Stimulated activated CD8-positive, alpha-beta memory T cell treated with anti-CD3 and anti-CD28 coated beads, Interleukin-2, amount 100 ng/mL, for 1 hour (primary cell): Measurements from ENCODE around the gene PDE4A.
"Not testable (repeated sequence)": the region's sequence is repeated elsewhere in the genome, so short reads cannot be mapped to it uniquely, and the experiment has no call there.

Source experiments
- DNase-seq, 2 donors: peaks; one replicate each; pipeline ENCODE4 v3.0.0-alpha.2; 2020; ENCODE audit warnings: low read depth in 2 of 2

Gene PDE4A

GRCh38 chr19:10424011-10424637 lies 3.8 kb downstream of the PDE4A start:
- no peak for DNase-seq

GRCh38 chr19:10427169-10427568 lies 6.8 kb downstream of the PDE4A start:
- DNase-seq = no peak

GRCh38 chr19:10428996-10429381 lies 8.7 kb downstream of the PDE4A start:
- no peak for DNase-seq

GRCh38 chr19:10430505-10431253 lies 10.3 kb downstream of the PDE4A start:
- DNase-seq = no peak

- no peak for DNase-seq
Observed at GRCh38 chr19:10431254-10431942, 11.1 kb downstream of the PDE4A start.

- DNase-seq = peak in 1 of 2 donors; percentile 52
Observed at GRCh38 chr19:10431943-10432735, 11.8 kb downstream of the PDE4A start.

- DNase-seq = no peak
Observed at GRCh38 chr19:10432736-10433130, 12.4 kb downstream of the PDE4A start.

GRCh38 chr19:10433131-10433536 lies 12.8 kb downstream of the PDE4A start:
- no peak for DNase-seq

GRCh38 chr19:10439588-10439987 lies 19.2 kb downstream of the PDE4A start:
- no peak for DNase-seq

GRCh38 chr19:10442698-10443097 lies 22.4 kb downstream of the PDE4A start:
- no peak for DNase-seq

- DNase-seq = no peak
Observed at GRCh38 chr19:10449037-10449436, 28.7 kb downstream of the PDE4A start.

GRCh38 chr19:10450191-10450852 lies 30.0 kb downstream of the PDE4A start:
- DNase-seq = no peak

GRCh38 chr19:10450853-10451609 lies 30.7 kb downstream of the PDE4A start:
- no peak for DNase-seq

- no peak for DNase-seq
Observed at GRCh38 chr19:10452726-10453618, 32.6 kb downstream of the PDE4A start.

- DNase-seq = no peak
Observed at GRCh38 chr19:10453852-10454251, 33.5 kb downstream of the PDE4A start.

GRCh38 chr19:10454267-10454666 lies 33.9 kb downstream of the PDE4A start:
- no peak for DNase-seq

GRCh38 chr19:10458733-10459132 lies 38.4 kb downstream of the PDE4A start:
- DNase-seq = not testable (repeated sequence)

- no peak for DNase-seq
Observed at GRCh38 chr19:10460714-10461046, 40.3 kb downstream of the PDE4A start.

GRCh38 chr19:10461047-10461949 lies 41.0 kb downstream of the PDE4A start:
- peak; percentile 63 to 73 for DNase-seq
